Measurements from ENCODE around the gene MGA.
A peak's percentile ranks its signal among the peaks of the same experiment; 100 is the strongest.

Gene MGA

DNA sequence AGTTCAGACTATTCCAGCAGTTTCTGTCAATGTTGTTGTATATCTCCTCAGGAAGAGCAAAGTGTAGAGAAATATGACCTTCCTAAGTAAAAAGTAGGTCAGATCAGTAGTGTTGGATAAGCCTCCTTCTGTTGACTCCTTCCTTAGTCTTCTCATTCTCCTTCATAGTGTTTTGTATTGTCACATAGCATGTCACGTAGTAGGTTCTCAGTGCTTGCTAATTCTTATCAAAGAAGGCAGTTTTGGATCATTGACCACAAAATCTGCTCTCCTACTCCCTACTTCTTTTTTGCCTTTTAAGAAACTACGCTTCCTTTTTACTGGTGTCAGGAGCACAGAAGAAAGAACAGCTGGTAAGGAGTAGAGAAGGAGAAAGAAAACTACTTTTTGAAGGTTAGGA, 1.0 kb upstream of the MGA start:
- DNase-seq: no peak

DNA sequence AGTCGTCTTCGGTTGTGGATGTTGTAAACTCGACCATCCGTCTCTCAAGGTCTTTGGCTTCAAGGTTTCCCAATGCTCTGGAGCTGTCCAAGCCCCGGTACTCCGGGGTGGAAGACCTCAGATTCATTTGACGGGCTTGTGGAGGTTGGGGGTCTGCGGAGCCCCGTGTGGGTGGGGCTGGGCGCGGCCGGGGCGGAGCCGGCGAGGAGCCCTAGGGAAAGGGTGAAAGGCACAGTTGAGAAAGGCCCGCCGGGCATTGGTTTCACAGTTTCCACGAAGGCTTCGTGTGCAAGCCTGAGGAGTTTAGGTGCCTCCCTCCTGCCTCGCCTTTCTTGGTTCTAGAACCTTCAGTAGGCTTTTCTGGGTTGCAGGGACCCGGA, 360 bp upstream of the MGA start:
- peak; percentile 3 for DNase-seq

DNA sequence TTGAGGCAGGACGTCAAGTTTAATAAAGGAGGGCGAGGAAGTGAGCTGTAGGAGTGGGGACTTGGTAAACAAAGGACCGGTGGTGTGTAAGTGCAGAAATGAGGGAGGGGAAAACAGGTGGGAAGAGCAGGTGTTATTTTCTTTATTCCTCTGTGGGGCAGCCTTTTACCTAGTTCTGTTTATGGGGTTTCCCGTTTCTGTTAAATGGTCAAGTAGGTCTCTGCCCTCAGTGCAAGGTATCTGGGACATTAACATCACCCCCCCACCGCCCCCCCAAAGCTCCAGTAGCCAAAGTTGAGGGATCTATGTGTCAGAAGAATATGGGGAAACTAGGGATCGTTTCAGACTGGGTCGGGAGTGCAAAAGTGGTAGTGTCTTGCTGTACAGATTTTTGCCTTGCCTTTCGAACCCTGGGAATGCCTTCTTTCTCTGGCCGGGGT, 893 bp downstream of the MGA start:
- no peak for DNase-seq

DNA sequence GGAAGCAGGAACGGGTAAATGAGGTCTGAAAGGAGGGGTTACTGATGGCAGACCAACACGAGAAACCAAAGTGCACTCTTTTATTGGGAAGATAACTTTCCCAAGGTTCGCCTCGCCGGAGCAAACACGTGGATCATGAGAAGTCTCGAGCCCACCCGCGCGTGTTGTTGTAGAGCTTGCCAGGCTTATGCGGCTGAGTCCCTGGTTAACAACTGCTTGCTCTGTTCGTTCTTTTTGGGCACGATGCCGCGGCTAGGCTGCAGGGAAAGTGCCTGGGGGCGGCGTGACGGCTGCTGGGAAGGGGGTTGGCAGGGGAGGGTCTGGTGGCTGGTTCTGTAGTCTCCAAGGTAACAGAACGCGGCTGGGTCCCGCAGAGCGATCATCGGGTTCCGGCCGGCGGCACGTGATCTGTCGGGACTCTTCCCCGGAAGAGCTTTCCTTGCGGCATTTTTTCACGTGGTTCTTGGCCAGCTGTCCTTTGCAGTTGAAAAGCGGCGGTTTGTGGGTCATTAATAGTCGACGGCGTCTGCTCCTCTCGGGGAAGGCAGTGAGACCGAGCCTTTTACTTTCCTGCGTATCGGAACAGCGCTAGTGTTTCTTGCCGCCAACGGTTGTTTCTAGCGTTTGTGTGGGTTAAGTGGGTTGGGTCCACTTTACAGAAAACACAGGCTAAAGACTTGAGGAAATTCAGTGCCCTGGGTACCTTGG, 1.5 kb downstream of the MGA start:
- DNase-seq: peak; percentile 71

DNA sequence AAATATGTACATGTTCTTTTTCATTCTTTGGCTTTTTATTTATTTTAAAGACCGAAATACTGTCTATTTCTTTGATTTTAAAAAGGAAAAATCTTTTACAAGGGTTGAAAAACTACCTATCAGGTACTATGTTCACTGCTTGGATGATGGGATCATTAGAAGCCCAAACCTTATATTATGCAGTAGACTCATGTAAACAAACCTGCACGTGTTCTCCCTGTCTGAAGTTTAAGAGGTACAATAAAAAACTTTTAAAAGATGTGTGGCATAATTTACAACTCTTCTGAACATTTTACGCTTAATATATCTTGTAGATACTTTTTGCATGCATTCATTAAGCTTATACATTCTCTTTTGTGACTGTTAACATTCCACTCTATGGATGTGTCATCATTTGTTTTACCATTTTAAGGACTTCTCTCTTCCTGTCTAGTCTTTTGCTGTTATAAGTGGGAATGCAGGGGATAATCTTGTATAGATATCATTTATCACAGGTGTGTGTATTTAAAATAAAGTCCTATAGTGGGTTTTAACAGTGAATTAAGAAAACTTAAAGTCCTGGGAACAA, 6.2 kb downstream of the MGA start:
- no peak for DNase-seq

DNA sequence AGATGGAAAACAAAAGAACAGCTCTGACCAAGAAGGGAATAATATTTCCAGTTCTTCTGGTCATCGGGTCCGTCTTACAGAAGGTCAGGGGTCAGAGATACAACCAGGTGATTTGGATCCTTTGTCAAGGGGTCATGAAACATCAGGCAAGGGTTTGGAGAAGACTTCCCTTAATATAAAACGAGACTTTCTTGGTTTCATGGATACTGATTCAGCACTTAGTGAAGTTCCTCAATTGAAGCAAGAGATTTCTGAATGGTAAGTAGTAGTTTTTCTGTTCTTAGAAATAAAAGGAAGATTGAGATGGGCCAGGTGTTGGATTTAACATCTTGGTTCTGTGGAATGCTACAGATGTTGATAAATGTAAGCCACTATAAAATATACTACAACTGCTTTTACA, 9.5 kb downstream of the MGA start:
- no peak for DNase-seq

DNA sequence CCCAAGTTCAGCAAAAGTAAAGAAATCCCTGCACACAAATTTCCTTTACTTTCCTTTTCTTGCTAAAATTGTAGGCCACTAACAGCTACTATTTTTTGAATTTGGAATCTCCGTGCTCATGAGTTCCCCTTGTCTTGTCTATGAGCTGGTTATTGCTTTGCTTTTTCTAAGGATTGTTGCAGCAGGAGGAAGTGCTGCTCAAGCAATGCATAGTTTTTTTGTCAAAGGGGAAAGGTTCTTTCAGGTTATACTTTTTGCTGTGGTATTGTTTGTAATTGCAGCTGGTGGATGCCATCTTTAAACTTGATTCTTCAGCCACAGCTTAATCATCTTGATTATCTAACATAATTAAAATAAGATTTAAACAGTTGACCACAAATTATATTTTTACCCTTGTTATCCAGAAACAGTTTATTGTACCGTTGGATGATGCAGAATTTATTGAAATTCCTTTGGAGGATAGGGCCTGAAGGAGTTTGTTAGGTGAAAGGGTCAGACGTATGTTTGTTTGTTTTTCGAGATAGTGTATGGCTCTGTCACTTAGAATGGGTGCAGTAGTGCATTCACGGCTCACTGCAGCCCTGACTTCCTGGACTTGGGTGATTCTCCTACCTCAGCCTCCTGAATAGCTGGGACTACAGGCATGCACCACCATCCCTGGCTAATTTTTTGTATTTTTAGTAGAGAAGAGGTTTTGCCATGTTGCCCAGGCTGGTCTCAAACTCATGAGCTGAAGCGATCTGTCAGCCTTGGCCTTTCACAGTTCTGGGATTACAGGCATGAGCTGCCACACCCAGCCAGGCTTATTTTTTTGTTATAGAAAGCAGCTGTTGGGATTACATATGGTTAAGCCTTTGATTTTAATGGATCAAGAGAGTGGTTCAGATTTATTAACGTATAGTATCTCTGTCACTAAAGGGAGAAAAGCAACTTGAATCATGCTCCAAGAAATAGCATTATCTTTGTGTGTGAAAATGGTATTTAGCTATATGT, 11.7 kb downstream of the MGA start:
- no peak for DNase-seq

DNA sequence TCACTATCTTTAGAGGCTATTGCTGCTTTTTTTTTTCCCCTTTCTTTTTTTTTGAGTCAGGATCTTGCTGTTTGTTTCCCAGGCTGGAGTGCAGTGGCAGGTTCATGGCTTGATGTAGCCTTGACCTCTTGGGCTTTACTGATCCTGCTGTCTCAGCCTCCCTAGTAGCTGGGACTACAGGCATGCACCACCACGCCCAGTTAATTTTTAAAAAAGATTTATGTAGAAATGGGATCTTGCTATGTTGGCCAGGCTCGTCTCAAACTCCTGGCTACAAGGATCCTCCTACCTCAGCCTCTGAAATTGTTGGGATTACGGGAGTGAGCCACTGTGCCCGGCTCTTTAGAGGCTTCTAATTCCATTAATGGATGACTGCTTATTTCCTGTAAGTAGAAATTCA, 15.1 kb downstream of the MGA start:
- no peak for DNase-seq

DNA sequence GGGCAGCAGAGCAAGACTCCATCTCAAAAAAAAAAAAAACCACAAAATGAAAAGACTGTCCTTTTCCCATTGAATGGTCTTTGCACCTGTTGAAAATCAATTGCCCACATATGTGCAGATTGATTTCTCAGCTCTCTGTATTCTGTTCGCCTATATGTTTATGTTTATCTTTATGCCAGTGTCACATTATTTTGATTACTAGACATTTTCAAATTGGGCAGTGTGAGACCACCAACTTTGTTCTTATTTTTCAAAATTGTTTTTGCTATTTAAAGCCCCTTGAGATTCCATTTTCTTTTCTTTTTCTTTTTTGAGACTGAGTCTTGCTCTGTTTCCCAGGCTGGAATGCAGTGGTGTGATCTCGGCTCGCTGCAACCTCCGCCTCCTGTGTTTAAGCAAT, 18.5 kb downstream of the MGA start:
- no peak for DNase-seq

DNA sequence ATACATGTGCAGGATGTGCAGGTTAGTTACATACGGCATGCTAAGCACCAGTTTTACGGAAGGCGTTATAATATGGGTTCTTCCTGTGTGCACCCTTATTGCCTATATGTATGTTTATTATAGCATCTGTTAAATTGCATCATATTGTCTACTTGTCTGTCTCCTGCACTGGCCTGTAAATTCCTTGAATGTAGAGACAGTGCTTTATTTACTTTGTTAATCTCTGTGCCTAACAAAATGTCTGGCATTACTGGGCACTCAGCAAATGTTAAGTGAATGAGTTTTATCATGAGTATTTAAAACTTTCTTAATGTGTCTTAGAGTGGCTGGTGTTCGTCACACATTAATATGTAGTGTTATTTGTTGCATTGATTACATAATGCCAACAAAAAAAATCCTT, 23.8 kb downstream of the MGA start:
- no peak for DNase-seq

DNA sequence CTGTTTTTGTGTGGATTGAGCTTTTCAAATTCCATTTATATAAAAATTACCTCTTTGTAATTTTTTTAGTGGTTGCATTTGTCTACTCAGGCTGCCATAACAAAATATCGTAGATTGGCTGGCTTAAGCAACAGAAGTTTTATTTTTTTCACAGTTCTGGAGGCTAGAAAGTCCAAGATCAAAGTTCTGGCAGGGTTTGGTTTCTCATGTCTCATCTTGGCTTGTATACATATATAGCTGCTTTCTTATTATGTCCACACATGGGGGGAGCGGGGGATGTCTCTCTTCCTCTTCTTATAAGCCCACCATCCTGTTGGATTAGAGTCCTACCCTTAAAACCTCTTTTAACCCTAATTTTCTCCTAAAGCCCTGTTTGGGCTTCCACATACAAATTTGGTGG, 28.5 kb downstream of the MGA start:
- DNase-seq: no peak

DNA sequence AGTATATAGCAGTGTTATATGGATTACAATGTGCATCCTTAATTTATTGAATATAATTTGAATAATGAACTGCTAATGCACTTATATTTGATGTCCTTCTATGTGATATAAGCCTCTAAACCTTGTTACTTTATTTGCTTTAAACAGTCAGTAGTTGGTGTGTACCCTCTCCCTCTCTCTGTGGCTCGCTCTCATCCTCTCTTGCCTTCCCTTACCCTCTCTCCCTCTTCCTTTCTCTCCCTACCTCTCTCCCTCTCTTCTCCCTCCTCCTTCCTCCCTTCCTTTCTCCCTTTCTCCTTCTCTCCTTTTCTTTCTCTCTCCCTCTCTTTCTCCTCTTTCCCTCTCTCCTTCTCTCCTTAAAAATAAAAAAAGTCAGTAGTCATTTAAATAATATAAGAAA, 28.9 kb downstream of the MGA start:
- DNase-seq: no peak

DNA sequence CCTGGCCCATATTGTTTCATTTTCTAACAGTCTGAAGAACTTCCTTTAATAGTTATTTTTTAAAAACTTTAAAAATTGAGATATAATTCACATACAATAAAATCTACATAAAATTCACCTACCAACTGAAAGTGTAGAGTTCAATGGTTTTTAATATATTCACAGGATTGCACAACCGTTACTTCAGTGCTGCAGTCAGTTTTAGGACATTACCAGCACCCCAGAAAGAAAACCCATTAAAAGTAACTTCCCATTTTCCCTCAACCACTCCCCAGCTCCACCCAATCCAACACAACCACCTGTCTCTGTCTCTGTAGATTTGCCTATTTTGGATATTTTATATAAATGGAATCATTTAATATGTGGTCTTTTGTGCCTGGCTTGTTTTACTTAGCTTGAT, 29.6 kb downstream of the MGA start:
- no peak for DNase-seq

DNA sequence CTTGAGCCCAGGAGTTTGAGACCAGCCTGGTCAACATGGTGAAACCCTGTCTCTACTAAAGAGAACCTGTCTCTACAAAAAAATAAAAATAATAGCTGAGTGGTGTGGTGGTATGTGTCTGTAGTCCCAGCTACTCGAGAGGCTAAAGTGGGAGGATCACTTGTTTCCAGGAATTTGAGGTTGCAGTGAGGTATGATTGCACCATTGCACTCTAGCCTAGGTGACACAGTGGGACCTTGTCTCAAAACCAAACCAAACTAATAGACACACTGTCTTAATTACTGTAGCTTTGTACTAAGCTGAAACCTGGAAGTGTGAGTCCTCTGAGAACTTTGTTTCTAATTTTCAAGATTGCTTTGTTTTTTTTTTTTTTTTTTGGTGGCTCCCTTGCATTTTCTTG, 30.4 kb downstream of the MGA start:
- DNase-seq: no peak

DNA sequence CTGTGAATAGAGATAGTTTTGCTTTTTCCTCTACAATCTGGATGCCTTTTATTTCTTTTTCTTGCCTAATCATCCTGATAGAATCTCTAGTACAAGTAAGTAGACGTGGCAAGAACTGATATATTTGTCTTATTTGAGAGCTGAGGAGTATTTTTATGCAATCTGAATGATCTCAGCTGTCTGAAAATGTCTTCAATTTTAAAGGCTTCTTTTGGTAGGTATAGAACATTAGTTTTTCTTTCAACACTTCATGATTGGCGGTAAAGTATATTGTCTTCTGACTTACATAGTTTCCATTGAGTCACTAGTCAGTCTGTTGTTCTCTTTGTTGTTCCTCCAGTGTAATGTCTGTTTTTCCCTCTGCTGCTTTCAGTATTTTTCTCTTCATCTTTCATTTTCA, 31.3 kb downstream of the MGA start:
- DNase-seq: no peak

DNA sequence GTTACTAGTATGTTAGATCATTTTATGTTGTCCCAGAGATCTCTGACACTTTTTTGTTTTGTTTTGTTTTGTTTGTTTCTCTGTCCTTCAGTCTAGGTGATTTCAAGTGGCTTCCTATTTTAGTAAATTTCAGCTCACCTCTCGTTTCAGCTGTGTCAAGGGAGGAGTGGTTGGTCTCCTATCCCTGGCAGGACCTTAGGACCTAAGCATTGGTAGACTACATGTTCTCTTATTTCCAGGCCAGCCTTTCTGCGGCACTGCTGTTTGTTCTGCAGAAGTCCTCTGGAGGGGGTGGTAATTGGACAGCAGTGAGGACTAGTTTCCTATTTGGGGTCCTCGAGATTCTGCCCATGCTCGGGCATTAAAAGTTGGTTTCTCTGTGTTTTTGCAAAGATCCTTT, 31.8 kb downstream of the MGA start:
- DNase-seq: no peak

DNA sequence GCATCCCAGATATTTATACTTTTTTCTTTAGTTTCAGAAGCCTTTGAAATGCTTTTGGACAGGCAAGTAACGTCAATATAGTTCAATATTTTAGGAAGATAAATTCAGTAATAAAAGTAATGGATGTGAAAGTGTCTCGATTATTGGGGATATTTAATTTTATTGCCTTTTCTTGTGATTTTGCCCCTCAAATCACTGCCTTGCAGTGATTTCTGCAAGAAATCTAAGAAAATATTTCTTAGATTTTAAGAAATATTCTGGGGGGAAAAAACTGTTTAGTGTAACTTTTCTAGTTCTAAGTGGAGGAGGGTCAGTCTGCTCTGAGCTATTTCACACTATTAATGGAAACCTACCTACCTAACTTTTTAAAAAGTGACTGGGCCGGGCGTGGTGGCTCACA, 33.6 kb downstream of the MGA start:
- DNase-seq: no peak

DNA sequence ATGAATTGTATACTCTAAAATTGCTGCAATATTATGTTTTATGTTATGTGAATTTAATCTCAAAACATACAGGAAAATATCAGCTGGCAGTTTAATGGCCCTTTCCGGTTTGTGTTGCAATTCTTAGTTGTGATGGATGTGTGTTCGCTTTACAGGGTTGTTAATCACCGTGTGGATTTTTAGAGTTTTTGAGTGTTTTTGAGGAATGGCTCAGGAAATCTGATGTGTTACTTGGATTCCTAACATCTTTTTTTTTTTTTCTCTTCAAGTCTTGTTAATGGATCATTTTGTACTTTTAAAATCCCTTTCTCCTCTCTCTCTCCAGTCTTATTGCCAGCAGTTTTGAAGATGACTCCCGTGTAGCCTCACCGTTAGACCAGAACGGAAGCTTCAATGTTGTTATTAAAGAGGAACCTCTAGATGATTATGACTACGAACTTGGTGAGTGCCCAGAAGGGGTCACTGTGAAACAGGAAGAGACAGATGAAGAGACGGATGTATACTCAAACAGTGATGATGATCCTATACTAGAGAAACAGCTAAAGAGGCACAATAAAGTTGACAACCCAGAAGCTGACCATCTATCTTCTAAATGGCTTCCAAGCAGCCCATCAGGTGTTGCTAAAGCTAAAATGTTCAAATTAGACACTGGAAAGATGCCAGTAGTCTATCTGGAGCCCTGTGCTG, 35.7 kb downstream of the MGA start:
- DNase-seq: peak; percentile 47

DNA sequence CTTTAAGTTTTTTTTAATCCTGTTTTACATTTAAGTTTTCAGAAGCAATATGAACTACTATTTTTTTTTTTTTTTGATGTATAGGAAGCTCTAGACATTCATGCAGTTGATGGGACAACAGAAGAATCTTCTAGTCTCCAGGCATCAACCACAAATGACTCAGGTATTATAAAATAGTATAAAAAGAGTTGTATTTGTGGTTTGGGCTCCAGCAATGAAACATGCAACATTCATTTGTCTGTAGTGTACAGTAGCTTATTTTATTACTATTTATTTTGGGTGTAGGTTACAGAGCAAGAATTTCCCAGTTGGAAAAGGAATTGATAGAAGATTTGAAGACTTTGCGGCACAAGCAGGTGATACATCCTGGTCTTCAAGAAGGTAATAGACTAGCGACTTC, 38.6 kb downstream of the MGA start:
- DNase-seq: no peak

DNA sequence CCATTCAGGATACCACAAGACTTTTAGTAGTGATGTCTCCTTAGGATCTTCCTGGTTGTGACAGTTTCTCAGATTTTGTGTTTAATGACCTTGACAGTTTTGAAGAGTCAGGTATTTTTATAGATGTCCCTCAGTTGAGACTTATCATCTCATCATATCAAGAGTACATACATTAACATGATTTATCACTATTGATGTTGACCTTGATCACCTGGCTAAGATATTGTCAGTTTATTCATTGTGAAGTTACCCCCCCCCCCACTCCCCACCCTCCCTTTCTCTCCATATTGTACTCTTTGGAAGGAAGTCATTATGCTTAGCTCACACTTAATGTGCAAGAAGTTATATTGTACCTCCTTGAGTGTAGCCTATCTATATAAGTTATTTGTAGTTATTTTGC, 42.9 kb downstream of the MGA start:
- DNase-seq: no peak

DNA sequence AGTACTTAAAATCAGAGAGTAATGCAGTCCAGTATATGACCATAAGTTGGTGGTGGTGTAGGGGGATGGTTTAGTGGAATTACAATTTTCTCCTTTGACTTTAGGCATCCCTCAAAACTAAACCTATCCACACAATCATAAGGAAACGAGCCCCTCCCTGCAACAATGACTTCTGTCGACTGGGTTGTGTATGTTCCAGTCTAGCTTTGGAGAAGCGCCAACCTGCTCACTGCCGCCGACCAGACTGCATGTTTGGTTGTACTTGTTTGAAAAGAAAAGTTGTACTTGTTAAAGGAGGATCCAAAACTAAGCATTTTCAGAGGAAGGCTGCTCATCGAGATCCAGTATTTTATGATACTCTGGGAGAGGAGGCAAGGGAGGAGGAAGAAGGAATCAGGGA, 52.8 kb downstream of the MGA start:
- no peak for DNase-seq

DNA sequence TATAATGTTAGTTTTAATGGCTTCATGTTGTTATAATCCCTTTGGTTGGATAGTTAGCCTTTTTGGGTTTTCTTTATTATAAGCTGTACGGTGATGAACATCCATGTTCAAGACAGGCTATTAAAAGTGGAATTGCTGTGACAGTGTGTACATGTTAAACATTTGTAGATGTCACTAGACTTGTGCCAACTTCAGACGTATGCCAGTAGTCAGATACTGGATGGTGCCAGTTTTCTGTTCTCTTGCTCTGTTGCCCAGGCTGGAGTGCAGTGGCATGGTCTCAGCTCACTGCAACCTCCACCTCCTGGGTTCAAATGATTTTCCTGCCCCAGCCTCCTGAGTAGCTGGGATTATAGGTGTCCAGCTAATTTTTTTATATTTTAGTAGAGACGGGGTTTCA, 54.1 kb downstream of the MGA start:
- no peak for DNase-seq

DNA sequence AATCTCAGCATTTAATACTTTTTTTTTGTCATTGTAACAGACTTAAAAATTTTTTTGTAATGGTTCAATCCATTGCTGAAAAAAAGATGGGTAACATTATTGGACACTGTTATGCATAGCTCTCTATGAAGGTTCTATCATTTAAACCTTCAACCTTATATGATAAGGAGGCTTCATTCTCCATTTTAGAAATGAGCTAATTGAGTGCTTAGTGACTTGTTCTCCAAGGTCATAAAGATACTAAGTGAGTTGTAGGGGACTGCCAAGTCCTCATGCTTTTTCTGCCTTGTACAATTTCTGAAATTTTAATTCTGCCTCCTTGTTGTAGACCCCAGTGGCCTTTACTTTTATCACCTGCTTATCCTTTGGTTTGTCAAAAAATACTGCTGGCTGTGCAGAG, 56.7 kb downstream of the MGA start:
- DNase-seq: no peak

DNA sequence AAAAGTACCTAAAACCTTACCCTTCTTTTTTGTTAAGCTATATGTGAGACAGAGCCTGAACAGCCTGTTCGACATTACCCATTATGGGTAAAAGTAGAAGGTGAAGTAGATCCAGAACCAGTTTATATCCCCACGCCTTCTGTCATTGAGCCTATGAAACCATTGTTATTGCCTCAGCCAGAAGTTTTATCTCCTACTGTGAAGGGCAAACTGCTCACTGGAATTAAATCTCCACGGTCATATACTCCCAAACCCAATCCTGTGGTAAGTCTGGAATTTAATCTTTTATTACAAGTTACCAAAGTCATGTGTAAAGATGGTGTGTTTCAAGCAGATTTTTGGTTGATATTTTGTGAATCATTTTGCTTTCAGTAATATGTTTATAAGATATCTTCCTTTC, 66.9 kb downstream of the MGA start:
- DNase-seq: no peak
